ENCODE results near the gene RIN3.

The RIN3 gene

GRCh38 chr14:92651758-92652406, 138.3 kb downstream of the RIN3 start:
- DNase-seq, result peak; percentile 64

GRCh38 chr14:92652413-92653151, 139.0 kb downstream of the RIN3 start:
- peak; percentile 45 for DNase-seq

- peak; percentile 80 for DNase-seq
These were observed 139.6 kb downstream of the RIN3 start for GRCh38 chr14:92653162-92653651.

GRCh38 chr14:92654239-92654901, 140.8 kb downstream of the RIN3 start:
- DNase-seq, result peak; percentile 46

GRCh38 chr14:92655419-92656201, 142.0 kb downstream of the RIN3 start:
- DNase-seq, result peak; percentile 76

- DNase-seq, result peak; percentile 51
These were observed 142.9 kb downstream of the RIN3 start for GRCh38 chr14:92656306-92657081.

- DNase-seq, result peak; percentile 80
These were observed 144.0 kb downstream of the RIN3 start for GRCh38 chr14:92657457-92658142.

- DNase-seq, result no peak
These were observed 144.6 kb downstream of the RIN3 start for GRCh38 chr14:92658160-92658559.

- peak; percentile 51 for DNase-seq
These were observed 145.1 kb downstream of the RIN3 start for GRCh38 chr14:92658684-92659083.

- DNase-seq, result peak; percentile 93
These were observed 146.4 kb downstream of the RIN3 start for GRCh38 chr14:92659765-92660561.

- no peak for DNase-seq
These were observed 147.0 kb downstream of the RIN3 start for GRCh38 chr14:92660571-92660970.

GRCh38 chr14:92663049-92663448, 149.5 kb downstream of the RIN3 start:
- no peak for DNase-seq

GRCh38 chr14:92665661-92666110, 152.1 kb downstream of the RIN3 start:
- peak; percentile 47 for DNase-seq

- no peak for DNase-seq
These were observed 152.7 kb downstream of the RIN3 start for GRCh38 chr14:92666251-92666650.

- DNase-seq, result no peak
These were observed 154.8 kb downstream of the RIN3 start for GRCh38 chr14:92668276-92668973.

- peak; percentile 54 for DNase-seq
These were observed 156.6 kb downstream of the RIN3 start for GRCh38 chr14:92670160-92670559.

GRCh38 chr14:92670643-92671366, 157.2 kb downstream of the RIN3 start:
- peak; percentile 45 for DNase-seq

- DNase-seq, result no peak
These were observed 160.1 kb downstream of the RIN3 start for GRCh38 chr14:92673601-92674150.

GRCh38 chr14:92675421-92675820, 161.8 kb downstream of the RIN3 start:
- DNase-seq, result no peak

Measured in suppressor macrophage treated with lipopolysaccharide for 4 hours (primary cell).